Stimulated activated CD4-positive, alpha-beta T cell treated with anti-CD3 and anti-CD28 coated beads, Interleukin-12 subunit alpha, Interleukin-12 subunit beta, amount 100 ng/mL, for 24 hours (primary cell): ENCODE data around the gene ATXN1.

Source experiments
- DNase-seq, 2 experiments: peaks; one replicate each; pipeline ENCODE4 v3.0.0-alpha.2; 2020; ENCODE audit warnings: low read depth in 2 of 2

Gene ATXN1

GRCh38 chr6:16539086-16539931 lies 222.0 kb downstream of the ATXN1 start:
- DNase-seq = no peak

- DNase-seq = no peak
Measured at GRCh38 chr6:16535564-16535963, 225.7 kb downstream of the ATXN1 start.

- no peak for DNase-seq
Measured at GRCh38 chr6:16533721-16534136, 227.5 kb downstream of the ATXN1 start.

- no peak for DNase-seq
Measured at GRCh38 chr6:16533210-16533609, 228.1 kb downstream of the ATXN1 start.

- no peak for DNase-seq
Measured at GRCh38 chr6:16527691-16528090, 233.6 kb downstream of the ATXN1 start.

GRCh38 chr6:16524380-16524707 lies 236.9 kb downstream of the ATXN1 start:
- DNase-seq = no peak

GRCh38 chr6:16523606-16524379 lies 237.5 kb downstream of the ATXN1 start:
- DNase-seq = no peak

- DNase-seq = no peak
Measured at GRCh38 chr6:16522937-16523336, 238.3 kb downstream of the ATXN1 start.

GRCh38 chr6:16521528-16521927 lies 239.7 kb downstream of the ATXN1 start:
- no peak for DNase-seq

- DNase-seq = no peak
Measured at GRCh38 chr6:16519265-16520242, 241.7 kb downstream of the ATXN1 start.

- DNase-seq = no peak
Measured at GRCh38 chr6:16518265-16518664, 243.0 kb downstream of the ATXN1 start.

GRCh38 chr6:16514249-16514648 lies 247.0 kb downstream of the ATXN1 start:
- no peak for DNase-seq

GRCh38 chr6:16512544-16513290 lies 248.5 kb downstream of the ATXN1 start:
- no peak for DNase-seq

GRCh38 chr6:16511723-16512489 lies 249.4 kb downstream of the ATXN1 start:
- DNase-seq = peak in 1 of 2 experiments; percentile 12

GRCh38 chr6:16511040-16511660 lies 250.1 kb downstream of the ATXN1 start:
- DNase-seq = no peak

GRCh38 chr6:16510245-16510644 lies 251.0 kb downstream of the ATXN1 start:
- no peak for DNase-seq

- no peak for DNase-seq
Measured at GRCh38 chr6:16508959-16509358, 252.3 kb downstream of the ATXN1 start.

GRCh38 chr6:16505711-16506357 lies 255.4 kb downstream of the ATXN1 start:
- no peak for DNase-seq

GRCh38 chr6:16504609-16505008 lies 256.7 kb downstream of the ATXN1 start:
- DNase-seq = no peak
